ENCODE data around the gene RLN3. TPM values are rescaled to one million over a fixed set of nuclear protein-coding genes. Genes with fewer than 3 reads are reported as not detected.
A peak's percentile ranks its signal among the peaks of the same experiment; 100 is the strongest.

RLN3 gene
- total RNA-seq, 2 donors from 2014 or later = not detected

DNA sequence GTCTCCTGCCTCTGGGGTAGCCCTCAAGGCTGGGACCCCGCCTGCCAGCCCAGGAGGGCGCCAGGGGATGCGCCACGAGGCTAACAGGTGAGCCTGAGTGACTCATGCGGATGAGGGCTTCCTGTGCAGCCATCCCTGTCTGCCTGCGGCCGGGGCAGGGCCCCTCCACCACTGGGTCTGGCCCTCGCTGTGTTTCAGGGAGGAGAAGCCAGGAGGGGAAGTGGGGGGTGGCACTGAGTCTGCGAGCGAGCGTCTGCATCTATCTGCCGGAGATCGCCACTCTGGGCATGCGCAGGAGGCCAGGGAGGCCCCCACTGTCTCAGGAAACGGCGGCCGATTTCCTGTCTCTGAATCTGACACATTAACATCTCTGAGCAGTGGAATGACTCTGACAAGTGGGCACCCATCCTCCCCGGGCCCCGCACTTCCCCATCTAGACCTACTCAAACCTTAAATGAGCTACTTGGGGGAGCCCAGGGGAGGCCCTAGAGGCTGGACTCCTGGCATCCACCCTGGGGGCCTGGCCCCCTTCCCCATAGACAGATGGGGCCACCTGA lies 41.5 kb upstream of the RLN3 start:
- ATAC-seq (replicated peaks) = peak; percentile 93
- peak overlapping the region; percentile 97 for H3K27ac Mint-ChIP-seq
- peaks cover 10% of the 10 kb centered on the region for H3K36me3 Mint-ChIP-seq (ENCODE audit: low read depth)
- H3K4me1 Mint-ChIP-seq = peaks cover 17% of the 10 kb centered on the region
- H3K27me3 Mint-ChIP-seq = no peaks in the 10 kb centered on the region
- no peaks in the 10 kb centered on the region for H3K9me3 Mint-ChIP-seq
- peak overlapping the region; percentile 82 for H3K4me3 Mint-ChIP-seq

DNA sequence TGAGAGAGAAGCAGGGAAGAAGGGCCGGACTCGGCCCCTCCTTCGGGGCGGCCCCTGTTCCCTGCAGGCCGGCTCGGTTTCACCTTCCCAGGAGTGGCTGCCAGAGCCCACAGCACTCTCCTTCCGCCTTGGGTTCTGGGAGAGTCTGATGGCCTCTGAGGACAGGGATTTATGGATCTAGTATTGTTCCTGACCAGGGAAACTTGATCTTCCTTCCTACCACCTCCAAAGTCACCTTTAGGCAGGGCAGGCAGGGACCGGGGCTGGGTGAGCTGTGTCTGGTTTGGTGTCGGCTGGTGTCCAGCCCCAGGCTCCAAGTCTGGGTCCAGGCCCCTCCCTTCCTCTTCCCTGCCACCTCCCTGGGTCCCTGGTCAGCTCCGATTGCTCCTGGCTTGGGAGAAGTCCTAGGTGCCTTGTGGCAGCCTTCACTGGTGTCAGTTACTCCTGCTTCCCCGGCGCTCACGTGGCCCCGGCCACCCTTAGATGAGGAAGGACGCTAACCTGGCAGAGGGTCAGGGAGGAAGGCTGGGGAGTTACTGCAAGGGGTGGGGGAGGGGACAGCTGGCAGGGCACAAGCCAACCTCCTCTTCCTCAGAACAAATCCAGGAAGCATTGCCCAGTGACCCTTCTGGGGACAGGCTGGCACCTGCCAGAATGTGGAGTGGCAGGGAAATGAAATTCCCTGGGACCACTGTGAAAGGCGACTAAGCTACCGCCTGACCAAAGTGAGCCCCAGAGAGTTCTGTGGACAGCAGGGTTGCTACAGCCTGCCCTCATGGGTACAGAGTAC lies 40.7 kb upstream of the RLN3 start:
- Mint-ChIP-seq H3K27me3 (no peaks in the 10 kb centered on the region), H3K36me3 (ENCODE audit: low read depth) (peaks cover 15% of the 10 kb centered on the region), H3K27ac (peak overlapping the region; percentile 97), H3K9me3 (no peaks in the 10 kb centered on the region), H3K4me3 (peak overlapping the region; percentile 82), H3K4me1 (peaks cover 17% of the 10 kb centered on the region)
- no peak for ATAC-seq (replicated peaks)

DNA sequence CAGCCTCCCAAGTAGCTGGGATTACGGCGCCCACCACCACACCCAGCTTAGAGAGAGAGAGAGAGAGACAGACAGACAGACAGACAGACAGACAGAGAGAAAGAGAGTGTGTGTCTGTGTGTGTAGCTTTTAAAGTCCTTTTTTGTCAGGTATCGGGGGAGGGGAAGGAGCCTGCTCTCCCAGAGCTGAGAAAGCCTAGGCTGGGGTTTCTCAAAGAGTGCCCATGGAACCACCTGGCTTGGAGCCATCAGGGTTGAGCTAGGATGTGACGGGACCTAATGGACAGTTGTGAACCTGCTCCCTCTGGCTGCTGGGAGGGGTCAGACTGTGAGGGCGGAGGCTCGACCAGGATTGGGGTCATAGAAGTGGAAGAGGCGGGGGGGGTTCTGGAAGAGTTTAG lies 38.5 kb upstream of the RLN3 start:
- peaks cover 17% of the 10 kb centered on the region for H3K4me1 Mint-ChIP-seq
- H3K4me3 Mint-ChIP-seq = no peak overlapping the region
- no peaks in the 10 kb centered on the region for H3K27me3 Mint-ChIP-seq
- H3K27ac Mint-ChIP-seq = peak overlapping the region; percentile 82
- H3K9me3 Mint-ChIP-seq = no peaks in the 10 kb centered on the region
- peaks cover 23% of the 10 kb centered on the region for H3K36me3 Mint-ChIP-seq (ENCODE audit: low read depth)
- no peak for ATAC-seq (replicated peaks)

DNA sequence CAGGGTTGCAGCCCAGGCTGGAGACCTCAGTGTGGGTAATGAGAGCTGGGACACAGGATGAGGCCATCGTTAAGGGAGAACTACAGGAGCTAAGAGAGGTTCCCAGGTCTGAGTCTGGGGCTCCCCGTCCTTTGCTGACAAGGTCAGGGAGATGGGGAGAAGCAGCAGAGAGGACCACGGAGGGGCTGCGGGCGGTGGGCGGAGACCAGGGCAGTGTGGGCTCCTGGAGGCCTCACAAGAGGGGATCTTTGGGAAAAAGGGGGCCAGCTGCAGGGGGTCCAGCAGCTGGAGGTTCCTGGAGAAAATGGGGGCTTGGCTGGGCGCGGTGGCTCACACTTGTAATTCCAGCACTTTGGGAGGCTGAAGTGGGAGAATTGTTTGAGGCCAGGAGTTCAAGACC lies 37.9 kb upstream of the RLN3 start:
- H3K36me3 Mint-ChIP-seq (ENCODE audit: low read depth) = peaks cover 23% of the 10 kb centered on the region
- no peak for ATAC-seq (replicated peaks)
- H3K27me3 Mint-ChIP-seq = no peaks in the 10 kb centered on the region
- H3K4me3 Mint-ChIP-seq = no peak overlapping the region
- H3K4me1 Mint-ChIP-seq = peaks cover 16% of the 10 kb centered on the region
- peak overlapping the region; percentile 82 for H3K27ac Mint-ChIP-seq
- H3K9me3 Mint-ChIP-seq = no peaks in the 10 kb centered on the region

DNA sequence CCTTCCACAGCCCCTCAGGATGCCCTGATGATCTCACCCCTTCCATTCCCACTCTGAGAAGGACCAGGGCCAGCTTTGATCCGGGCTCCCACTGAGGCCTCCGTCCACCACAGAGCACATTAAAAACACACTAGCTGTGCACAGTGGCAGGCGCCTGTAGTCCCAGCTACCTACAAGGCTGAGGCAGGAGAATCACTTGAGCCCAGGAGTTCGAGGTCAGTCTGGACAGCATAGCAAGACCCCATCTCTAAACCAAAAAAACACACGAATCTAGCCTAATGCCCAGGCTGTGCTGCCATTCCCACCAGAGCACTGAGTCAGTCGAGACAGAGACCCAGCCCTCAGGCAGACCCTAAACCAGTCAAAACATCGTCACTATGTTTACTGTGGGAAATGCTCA lies 35.9 kb upstream of the RLN3 start:
- Mint-ChIP-seq H3K27me3 (no peaks in the 10 kb centered on the region), H3K4me3 (no peak overlapping the region), H3K27ac (no peak overlapping the region), H3K36me3 (ENCODE audit: low read depth) (peaks cover 23% of the 10 kb centered on the region), H3K9me3 (no peaks in the 10 kb centered on the region), H3K4me1 (peaks cover 11% of the 10 kb centered on the region)
- ATAC-seq (replicated peaks) = no peak

DNA sequence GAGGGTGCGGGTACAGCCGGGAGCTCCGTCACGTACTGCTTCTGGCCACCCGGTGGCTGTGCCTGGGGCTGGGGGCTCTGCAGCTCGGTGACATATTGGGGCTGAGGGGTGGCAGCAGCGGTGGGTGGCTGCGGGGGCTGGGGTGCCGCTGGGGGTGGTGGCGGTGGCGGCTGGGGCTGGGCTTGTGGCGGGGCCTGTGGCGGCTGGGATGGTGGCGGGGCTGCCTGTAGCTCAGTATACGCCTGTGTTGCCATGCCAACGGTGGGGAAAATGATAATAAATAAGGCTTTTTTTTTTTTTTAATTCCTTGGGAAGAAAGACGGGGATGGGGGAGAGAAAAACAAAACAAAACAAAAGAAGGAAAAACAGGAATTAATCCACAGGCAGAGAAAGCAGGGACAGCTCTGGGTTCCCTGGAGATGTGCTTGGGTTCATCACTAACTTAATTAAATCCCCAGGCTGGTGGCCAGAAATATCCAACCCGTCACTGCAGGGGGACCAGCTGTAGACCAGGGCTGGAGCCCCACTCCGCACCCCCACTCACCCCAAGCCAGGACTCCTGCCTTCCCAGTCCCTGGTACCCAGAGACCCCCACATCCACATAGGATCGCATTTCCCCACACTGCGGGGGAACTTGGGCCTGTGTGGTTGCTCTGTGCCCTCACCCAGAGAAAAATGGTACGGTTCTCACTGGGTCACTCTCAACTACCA lies 34.2 kb upstream of the RLN3 start:
- H3K36me3 Mint-ChIP-seq (ENCODE audit: low read depth) = peaks cover 23% of the 10 kb centered on the region
- no peaks in the 10 kb centered on the region for H3K9me3 Mint-ChIP-seq
- H3K27me3 Mint-ChIP-seq = no peaks in the 10 kb centered on the region
- H3K4me3 Mint-ChIP-seq = no peak overlapping the region
- ATAC-seq (replicated peaks) = no peak
- peaks cover 11% of the 10 kb centered on the region for H3K4me1 Mint-ChIP-seq
- no peak overlapping the region for H3K27ac Mint-ChIP-seq

DNA sequence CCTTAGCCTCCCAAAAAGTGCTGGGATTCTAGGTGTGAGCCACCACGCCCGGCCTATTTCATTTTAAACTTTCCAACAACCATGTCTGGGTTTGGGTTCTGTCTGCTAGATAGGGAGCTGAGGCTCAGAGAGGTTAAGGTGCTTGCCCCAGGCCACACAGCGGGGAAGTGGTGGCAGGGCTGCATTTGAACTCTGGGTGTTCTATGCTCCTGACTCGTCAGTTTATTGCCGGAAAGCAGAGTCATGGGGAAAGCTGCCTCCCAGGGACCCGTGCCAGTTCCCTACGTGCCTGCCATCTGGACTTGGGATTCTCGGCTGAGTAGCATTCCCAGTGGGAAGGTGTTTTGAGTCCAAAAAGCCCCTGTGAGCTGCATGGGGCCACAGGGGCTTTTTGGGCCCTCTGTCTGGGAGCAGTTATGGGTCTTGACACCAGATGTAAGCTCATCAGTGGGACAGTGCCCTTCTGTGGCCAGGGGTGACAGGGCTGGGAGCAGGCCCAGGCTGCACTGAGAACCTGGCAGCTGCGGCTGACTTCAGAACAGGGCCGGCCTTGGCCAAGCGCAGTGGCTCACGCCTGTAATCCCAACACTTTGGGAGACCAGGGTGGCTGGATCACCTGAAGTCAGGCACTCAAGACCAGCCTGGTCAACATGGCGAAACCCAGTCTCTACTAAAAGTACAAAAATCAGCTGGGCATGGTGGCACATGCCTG lies 32.8 kb upstream of the RLN3 start:
- Mint-ChIP-seq H3K36me3 (ENCODE audit: low read depth) (peaks cover 14% of the 10 kb centered on the region), H3K9me3 (no peaks in the 10 kb centered on the region)

DNA sequence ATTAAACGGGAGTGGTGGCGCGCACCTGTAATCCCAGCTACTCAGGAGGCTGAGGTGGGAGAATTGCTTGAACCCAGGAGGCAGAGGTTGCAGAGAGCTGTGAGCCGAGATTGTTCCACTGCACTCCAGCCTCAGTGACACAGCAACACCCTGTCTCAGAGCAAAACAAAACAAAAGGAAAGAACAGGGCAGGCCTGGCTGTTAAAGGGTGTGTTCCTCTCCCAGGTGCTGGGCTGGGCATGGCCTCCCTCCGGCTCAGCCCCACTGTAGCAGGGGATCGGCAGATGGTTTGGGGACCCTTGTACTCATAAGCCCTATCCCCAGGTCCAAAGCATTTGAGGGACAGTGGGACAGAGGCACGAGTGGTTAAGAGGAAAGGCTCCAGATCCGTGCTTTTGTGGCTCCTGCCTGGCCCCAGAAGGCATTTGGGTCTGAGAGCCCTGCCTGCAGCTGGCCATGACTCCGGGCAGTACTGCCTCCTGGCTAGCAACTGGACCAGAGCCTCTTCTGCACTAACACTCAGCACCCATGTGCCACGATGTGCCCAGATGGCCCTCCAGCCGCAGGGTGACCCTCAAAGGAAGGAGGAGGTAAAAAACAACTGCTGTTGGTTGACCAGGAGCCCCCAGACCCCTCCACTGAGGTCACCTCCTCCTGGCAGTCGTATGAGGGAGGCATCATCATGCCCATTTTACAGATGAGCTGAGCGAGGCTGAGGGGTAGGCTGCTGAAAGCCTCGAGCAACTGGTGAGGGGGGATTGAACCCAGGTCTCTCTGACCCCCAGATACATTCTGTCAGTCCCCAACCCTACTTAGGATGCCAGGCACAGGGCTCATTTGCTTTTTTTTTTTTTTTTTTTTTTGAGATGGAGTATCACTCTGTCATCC lies 31.8 kb upstream of the RLN3 start:
- Mint-ChIP-seq H3K27me3 (no peaks in the 10 kb centered on the region), H3K27ac (no peak overlapping the region), H3K4me1 (peaks cover 3% of the 10 kb centered on the region), H3K36me3 (ENCODE audit: low read depth) (peaks cover 13% of the 10 kb centered on the region), H3K9me3 (no peaks in the 10 kb centered on the region), H3K4me3 (no peak overlapping the region)
- no peak for ATAC-seq (replicated peaks)

More for the DNA sequence above, 32.8 kb upstream of the RLN3 start:
- H3K27ac Mint-ChIP-seq = no peak overlapping the region
- no peak for ATAC-seq (replicated peaks)
- H3K4me3 Mint-ChIP-seq = no peak overlapping the region
- H3K4me1 Mint-ChIP-seq = no peaks in the 10 kb centered on the region
- H3K27me3 Mint-ChIP-seq = no peaks in the 10 kb centered on the region

DNA sequence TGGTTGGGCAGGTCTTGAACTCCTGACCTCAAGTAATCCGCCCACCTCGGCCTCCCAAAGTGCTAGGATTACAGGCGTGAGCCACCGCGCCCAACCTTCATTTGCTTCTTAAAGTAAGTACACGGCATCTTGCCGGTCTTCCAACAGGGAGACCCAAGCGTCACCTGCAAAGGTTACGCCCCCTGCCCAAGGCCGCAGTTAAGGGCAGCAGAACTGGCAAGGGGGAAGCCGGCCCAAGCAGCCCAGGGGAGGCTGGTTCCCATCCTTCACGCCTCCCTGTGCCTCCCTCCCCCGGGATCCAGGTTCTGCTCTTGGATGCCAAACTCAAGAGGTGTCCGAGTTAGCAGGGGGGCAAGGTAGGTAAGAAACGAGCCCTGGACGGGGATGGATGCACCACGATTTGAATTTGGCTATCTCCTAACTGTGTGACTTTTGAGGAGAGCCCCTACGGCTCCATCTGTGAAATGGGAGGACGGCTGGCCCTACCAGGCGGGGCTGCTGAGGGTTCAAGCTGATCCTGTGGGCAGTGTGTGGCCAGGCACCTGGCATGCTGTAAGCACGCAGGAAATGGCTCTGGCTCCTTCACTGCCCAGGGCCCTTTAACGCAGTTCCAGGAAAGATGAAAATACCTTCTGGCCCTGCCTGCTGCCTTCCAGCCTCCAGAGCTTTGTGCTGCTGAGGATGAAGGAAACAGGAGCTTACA lies 30.9 kb upstream of the RLN3 start:
- Mint-ChIP-seq H3K27ac (no peak overlapping the region), H3K9me3 (no peaks in the 10 kb centered on the region), H3K27me3 (no peaks in the 10 kb centered on the region), H3K4me1 (peaks cover 4% of the 10 kb centered on the region), H3K4me3 (no peak overlapping the region), H3K36me3 (ENCODE audit: low read depth) (peaks cover 10% of the 10 kb centered on the region)
- ATAC-seq (replicated peaks) = no peak

DNA sequence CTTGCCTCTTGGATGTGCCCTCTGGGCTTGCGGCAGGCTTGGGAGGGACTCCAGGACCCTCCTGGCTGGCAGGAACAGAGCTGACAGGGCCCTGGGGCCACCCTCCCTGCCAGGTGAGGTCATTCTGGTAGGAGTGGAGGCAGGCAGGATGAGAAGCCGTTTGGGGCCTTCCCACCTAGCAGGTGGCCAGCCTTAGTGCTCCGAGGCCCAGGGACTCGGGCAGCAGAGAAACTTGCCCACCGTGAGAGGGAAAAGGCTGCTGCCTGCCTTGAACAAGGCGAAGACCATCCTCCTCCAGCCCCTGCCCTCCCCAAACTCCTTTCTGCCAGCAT lies 30.4 kb upstream of the RLN3 start:
- no peak for ATAC-seq (replicated peaks)
- Mint-ChIP-seq H3K4me1 (peaks cover 9% of the 10 kb centered on the region), H3K27ac (no peak overlapping the region), H3K27me3 (no peaks in the 10 kb centered on the region), H3K4me3 (no peak overlapping the region), H3K36me3 (ENCODE audit: low read depth) (peaks cover 5% of the 10 kb centered on the region), H3K9me3 (no peaks in the 10 kb centered on the region)

DNA sequence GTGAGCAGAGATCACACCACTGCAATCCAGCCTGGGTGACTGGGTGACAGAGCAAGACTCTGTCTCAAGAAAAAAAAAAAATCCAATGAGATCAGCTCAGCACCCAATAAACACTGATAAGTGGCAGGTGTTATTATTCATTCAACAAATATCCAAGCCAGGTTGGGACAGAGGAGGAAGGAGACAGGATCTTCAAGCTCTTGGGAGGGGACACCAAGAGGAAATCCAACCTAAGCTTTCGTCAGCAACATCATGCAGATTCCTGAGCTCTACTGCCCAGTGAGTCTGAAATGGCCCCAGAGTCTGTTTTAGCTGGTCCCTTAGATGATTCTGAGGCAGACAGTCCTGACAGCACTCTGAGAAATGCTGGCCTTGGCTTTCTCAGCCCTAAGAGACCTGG lies 29.5 kb upstream of the RLN3 start:
- no peaks in the 10 kb centered on the region for H3K9me3 Mint-ChIP-seq
- no peaks in the 10 kb centered on the region for H3K27me3 Mint-ChIP-seq
- no peaks in the 10 kb centered on the region for H3K36me3 Mint-ChIP-seq (ENCODE audit: low read depth)
- no peak for ATAC-seq (replicated peaks)
- H3K4me1 Mint-ChIP-seq = peaks cover 9% of the 10 kb centered on the region
- H3K27ac Mint-ChIP-seq = no peak overlapping the region
- no peak overlapping the region for H3K4me3 Mint-ChIP-seq

DNA sequence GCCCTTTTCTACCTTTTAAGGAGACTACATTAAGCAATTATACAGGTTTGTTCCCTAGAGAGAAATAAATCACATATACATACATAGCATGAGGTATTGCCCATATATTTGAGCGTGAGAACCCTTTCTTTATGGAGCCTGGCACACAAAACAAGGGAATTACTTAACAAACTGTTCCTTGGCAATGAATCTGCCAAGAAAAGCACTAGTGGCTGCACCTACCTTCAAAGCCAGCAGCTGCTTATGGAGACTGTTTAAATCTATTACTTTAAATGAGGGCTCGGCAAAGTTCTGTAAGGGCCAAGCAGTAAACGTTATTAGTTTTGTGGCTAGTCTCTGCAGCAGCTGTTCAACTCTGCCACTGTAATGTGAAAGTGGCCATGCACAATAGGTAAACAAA lies 28.9 kb upstream of the RLN3 start:
- H3K9me3 Mint-ChIP-seq = no peaks in the 10 kb centered on the region
- peaks cover 9% of the 10 kb centered on the region for H3K4me1 Mint-ChIP-seq
- no peaks in the 10 kb centered on the region for H3K36me3 Mint-ChIP-seq (ENCODE audit: low read depth)
- ATAC-seq (replicated peaks) = no peak
- H3K27ac Mint-ChIP-seq = no peak overlapping the region
- H3K4me3 Mint-ChIP-seq = no peak overlapping the region
- no peaks in the 10 kb centered on the region for H3K27me3 Mint-ChIP-seq

DNA sequence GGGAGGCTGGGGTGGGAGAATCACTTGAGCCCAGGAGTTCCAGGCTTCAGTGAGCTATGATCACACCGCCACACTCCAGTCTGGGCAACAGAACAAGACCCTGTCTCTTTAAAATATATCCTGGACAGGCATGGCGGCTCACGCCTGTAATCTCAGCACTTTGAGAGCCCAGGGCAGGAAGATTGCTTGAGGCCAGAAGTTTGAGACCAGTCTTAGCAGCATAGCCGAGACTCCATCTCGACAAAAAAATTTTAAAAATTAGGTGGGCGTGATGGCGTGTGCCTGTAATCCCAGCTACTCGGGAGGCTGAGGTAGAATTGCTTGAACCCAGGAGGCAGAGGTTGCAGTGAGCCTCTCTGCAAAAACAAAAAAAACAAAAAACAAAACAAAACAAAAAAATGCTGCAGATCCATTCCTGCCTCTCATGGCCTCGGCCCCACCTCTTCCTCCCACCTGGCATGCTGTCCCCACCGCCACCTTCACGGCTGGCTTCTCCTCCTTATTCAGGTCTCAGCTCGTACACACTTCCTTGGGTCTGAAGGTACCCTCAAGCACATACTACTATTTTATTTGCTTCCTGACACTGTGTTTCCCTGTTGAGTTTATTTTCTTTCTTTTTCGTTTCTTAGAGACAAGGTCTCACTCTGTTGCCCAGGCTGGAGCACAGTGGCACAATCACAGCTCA lies 27.1 kb upstream of the RLN3 start:
- no peaks in the 10 kb centered on the region for H3K27me3 Mint-ChIP-seq
- peak overlapping the region; percentile 90 for H3K4me3 Mint-ChIP-seq
- ATAC-seq (replicated peaks) = no peak

More for the DNA sequence above, 27.1 kb upstream of the RLN3 start:
- Mint-ChIP-seq H3K9me3 (no peaks in the 10 kb centered on the region), H3K27ac (peak overlapping the region; percentile 87), H3K4me1 (peaks cover 21% of the 10 kb centered on the region), H3K36me3 (ENCODE audit: low read depth) (peaks cover 5% of the 10 kb centered on the region)
